OCI-LY7 (cell line): ENCODE measurements around the gene TMC1.

ENCODE experiments used
- EZH2phosphoT487 ChIP-seq: fragments of 200-600 bp; sonication (generic); IDR thresholded peaks from 2 replicates; pipeline ENCODE4 v1.6.1; 2018; ENCODE audit warnings: low read depth, borderline replicate concordance, mild to moderate bottlenecking, mixed run types, antibody characterized with exemption, low read length, moderate library complexity, mixed read lengths
- TF ChIP-seq, protein P1 (sequence below): fragments of 200-600 bp; sonication (generic); conservative IDR thresholded peaks from 2 replicates; pipeline ENCODE4 v1.5.1; 2014; ENCODE audit warnings: mild to moderate bottlenecking, antibody characterized with exemption, low read length, moderate library complexity, mixed read lengths

DNA sequence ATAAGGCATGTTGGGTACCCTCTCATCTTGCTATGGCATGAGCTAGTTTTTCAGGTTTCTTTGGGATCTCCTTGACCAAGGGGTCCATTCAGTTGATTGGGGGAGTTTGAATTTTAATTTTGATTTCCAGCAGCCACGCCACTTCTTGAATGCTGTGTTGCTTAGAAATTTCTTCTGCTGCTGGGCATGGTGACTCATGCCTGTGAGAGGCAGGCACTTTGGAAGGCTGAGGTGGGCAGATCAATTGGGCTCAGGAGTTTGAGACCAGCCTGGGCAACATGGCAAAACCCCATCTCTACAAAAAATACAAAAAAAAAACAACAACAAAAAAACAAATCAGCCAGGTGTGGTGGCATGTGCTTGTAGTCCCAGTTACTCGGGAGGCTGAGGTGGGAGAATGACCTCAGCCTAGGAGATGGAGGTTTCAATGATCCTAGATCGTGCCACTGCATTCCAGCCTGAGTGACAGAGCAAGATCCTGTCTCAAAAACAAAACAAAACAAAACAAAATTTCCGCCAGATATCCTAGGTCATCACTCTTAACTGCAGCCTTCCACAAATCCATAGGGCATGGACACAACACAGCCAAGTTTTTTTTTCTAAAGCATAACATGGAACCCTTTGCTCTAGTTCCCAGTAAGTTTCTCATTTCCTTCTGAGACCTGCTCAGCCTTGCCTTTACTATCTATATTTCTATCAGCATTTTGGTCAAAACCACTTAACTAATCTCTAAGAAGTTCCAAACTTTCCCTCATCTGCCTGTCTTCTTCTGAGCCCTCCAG lies 17.7 kb downstream of the TMC1 start:
- TF ChIP-seq, protein P1, sequence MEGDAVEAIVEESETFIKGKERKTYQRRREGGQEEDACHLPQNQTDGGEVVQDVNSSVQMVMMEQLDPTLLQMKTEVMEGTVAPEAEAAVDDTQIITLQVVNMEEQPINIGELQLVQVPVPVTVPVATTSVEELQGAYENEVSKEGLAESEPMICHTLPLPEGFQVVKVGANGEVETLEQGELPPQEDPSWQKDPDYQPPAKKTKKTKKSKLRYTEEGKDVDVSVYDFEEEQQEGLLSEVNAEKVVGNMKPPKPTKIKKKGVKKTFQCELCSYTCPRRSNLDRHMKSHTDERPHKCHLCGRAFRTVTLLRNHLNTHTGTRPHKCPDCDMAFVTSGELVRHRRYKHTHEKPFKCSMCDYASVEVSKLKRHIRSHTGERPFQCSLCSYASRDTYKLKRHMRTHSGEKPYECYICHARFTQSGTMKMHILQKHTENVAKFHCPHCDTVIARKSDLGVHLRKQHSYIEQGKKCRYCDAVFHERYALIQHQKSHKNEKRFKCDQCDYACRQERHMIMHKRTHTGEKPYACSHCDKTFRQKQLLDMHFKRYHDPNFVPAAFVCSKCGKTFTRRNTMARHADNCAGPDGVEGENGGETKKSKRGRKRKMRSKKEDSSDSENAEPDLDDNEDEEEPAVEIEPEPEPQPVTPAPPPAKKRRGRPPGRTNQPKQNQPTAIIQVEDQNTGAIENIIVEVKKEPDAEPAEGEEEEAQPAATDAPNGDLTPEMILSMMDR: no peak
- TF ChIP-seq EZH2phosphoT487: no peak
